ENCODE measurements around the gene MYNN. TPM values are rescaled to one million over a fixed set of nuclear protein-coding genes. Genes with fewer than 3 reads are reported as not detected.
A peak's percentile ranks its signal among the peaks of the same experiment; 100 is the strongest.

The MYNN gene
- total RNA-seq, 4 donors from 2014 or later = 19.4 to 25.0 (median 21.3) TPM

DNA sequence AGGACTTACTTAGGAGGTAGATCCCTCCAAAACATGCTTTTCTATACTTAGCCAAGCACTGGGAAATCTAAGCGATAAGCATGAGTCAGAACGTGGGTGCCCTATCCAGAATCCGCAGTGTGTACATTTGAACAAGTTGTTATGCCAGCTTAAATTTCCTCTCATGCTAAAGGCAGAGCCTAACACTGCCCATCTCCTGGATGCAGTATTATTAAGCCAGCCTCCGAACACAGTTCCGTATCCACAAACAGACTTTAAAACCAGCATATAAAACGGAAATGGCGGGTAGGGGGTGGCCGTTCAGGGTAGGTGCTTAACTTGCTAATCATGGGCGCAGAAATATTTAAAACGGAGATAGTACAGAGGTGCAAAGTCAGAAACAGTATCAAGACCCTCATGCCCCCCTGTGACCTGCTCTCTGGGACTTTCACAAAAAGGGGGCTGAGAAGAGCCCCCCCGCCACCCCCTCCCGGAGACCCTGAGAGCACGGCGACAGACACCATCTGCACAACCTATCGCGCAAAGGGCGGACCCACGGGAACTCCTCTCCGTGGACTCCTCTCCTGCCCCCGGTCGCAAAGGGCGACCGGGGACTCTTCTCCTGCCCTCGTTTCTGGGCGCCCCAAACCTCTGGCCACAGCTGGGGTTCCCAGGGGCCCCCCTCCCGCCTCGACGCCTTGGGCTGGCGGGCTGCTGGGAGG, 38.6 kb downstream of the MYNN start:
- Histone ChIP-seq H3K4me3 (replicated peaks in 1 of 3) (peak overlapping the region; percentile 27 to 85 (median 78)), H3K27ac (peak overlapping the region; percentile 26 to 75 (median 61))
- peak; percentile 36 to 44 for DNase-seq

DNA sequence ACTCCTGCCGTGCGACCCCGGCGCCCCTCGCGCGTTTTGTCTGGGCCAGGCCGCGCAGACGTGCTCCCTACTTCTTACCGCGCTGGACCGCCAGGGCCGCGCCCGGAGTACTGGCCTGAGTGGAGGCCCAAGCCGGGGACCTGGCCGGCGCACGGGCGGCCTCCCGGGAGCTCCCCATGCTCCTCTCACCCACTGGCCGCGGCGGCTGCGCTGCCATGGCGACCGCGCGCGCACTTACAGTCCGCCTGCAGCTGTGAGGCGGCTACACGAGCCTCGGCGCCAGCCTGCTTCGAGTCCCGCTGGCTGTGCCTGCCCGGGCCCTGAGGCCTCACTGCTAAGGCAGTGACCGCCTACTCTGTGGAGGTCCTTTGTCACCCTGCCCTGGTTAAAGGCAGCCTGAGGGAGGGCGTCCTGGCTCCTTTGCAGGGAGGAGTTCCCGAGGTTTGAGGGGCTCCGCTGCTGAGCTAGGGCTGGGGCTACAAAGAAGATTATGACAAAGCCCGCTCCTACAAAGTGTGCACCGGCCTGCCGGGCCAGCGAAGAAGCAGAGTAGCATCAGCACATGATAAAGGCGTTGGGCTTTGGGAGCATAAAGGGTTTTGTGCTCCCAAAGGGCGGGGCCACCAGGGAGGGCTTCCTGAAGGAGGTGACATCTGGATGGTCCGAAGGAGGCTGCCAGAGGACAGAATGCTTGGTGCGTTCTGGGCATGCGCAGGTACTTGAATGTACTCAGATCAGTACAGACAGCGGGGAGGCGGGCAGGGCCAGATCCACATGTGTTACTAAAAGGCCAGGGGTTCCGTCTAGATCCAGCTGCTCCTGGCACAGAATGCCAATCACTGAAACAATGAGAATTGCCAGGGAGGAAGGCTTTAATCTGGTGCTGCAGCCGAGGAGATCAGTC, 39.4 kb downstream of the MYNN start, which contains the start of the genes LRRC34 and LRRIQ4:
Gene LRRC34, minus strand, starts transcription at position 573 of the 904 bp plus-strand sequence. Its CDS starts 356 bp downstream, at position 217.
Gene LRRIQ4, plus strand, starts transcription at position 539 of the 904 bp plus-strand sequence. CDS start 9,052 bp downstream, outside the sequence.
- DNase-seq = peak; percentile 78 to 80
- peaks cover 5 to 6% of the 10 kb centered on the region in 2 donors for H3K4me1 ChIP-seq
- intact Hi-C loops (cut with DNase I) = no loop called here

More for the DNA sequence above, 38.6 kb downstream of the MYNN start:
- Histone ChIP-seq H3K36me3 (no peaks in the 10 kb centered on the region), H3K9me3 (no peaks in the 10 kb centered on the region), H3K4me1 (peaks cover 5 to 6% of the 10 kb centered on the region in 2 donors), H3K27me3 (no peaks in the 10 kb centered on the region)
- intact Hi-C loops (cut with DNase I) = no loop called here
- WGBS, 2 donors = 3% methylated on average over 10 to 12 of the region's 29 CpGs
- no peak for TF ChIP-seq POLR2A (IDR thresholded peaks at IDR 0.05)
- no peak for TF ChIP-seq CTCF (IDR thresholded peaks at IDR 0.05)

DNA sequence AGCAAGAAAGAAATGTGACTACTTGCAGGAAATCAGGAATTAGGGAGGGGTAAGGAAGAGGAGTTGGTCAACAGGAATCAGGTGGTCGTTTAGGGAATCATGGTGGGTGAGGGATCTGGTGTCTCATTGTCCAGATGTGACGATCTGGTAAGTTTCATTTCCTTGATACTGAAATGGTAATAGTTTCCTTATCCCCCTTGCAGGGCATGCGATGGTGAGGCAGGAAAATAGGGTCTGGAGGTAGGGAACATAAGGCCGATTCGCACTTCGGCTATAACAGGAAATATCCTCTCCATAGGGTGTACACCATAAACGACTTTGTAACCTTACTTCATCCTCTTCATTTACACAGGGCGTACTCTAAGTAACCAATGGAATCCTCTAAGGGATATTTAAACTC, 40.1 kb downstream of the MYNN start:
- Histone ChIP-seq H3K4me3 (replicated peaks in 1 of 3) (peak overlapping the region in 1 of 3 donors; percentile 78), H3K4me1 (peaks cover 5 to 6% of the 10 kb centered on the region in 2 donors), H3K27me3 (no peaks in the 10 kb centered on the region), H3K27ac (no peak overlapping the region), H3K36me3 (no peaks in the 10 kb centered on the region), H3K9me3 (no peaks in the 10 kb centered on the region)
- no peak for DNase-seq
- TF ChIP-seq POLR2A (IDR thresholded peaks at IDR 0.05) = no peak
- TF ChIP-seq CTCF (IDR thresholded peaks at IDR 0.05) = no peak
- intact Hi-C loops (cut with DNase I) = no loop called here
- WGBS, 2 donors = 59 to 63% methylated on average over 8 of the region's 8 CpGs

More for the DNA sequence above, 39.4 kb downstream of the MYNN start, which contains the start of the genes LRRC34 and LRRIQ4:
- Histone ChIP-seq H3K4me3 (replicated peaks in 1 of 3) (peak within 1 kb of the TSS; percentile 27 to 85 (median 78)), H3K9me3 (no peaks in the 10 kb centered on the region), H3K27me3 (no peaks in the 10 kb centered on the region), H3K36me3 (no peaks in the 10 kb centered on the region), H3K27ac (peak within 1 kb of the TSS; percentile 26 to 75 (median 61))
- 11 to 28% methylated on average over 9 to 14 of the region's 56 CpGs for WGBS, 2 donors
- no peak for TF ChIP-seq CTCF (IDR thresholded peaks at IDR 0.05)

DNA sequence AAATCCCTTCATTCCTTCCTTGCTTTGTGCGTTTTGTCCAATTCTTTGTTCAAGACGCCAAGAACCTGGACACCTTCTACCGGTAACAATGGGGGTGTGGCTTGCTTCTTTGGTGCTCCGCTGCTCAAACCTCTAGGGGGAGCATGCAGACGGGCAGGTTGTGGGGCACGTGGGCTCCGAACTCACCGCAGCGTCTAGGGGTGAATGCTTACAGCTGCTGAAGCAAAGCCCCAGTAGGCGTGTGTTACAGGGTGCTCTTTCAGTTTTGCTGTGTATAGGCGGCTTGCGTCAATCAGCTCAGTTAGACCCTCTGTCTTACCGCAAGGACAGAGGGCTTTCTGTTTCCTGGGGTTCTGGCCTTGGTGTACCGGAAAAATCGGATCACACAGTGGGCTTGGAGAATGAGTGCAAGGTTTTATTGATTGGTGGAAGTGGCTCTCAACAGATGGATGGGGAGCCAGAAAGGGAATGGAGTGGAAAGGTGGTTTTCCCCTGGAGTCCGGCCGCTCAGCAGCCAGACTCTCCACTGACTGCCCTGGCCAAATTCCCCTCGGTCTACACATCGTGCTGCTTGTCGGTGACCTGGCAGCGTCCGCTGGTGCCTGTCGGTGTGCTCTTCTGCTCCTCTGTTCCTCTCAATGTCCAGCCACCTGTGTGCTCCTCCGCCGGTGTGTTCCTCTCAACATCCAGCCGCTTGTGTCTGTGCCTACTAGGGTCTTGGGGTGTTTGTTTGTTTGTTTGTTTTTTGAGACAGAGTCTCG, 40.7 kb downstream of the MYNN start:
- no peaks in the 10 kb centered on the region for H3K27me3 ChIP-seq
- no peaks in the 10 kb centered on the region for H3K9me3 ChIP-seq
- no peaks in the 10 kb centered on the region for H3K36me3 ChIP-seq
- WGBS, 2 donors = 65 to 67% methylated on average over 27 of the region's 27 CpGs
- no peak overlapping the region for H3K27ac ChIP-seq
- peak in 2 of 6 experiments; percentile 41 for TF ChIP-seq CTCF (IDR thresholded peaks at IDR 0.05)
- no peak for TF ChIP-seq POLR2A (IDR thresholded peaks at IDR 0.05)
- peaks cover 5 to 6% of the 10 kb centered on the region in 2 donors for H3K4me1 ChIP-seq
- intact Hi-C loops (cut with DNase I) = no loop called here
- DNase-seq = peak; percentile 36 to 37
- H3K4me3 ChIP-seq (replicated peaks in 1 of 3) = peak overlapping the region in 1 of 3 donors; percentile 78
